Endothelial cell of umbilical vein (primary cell): ENCODE data around the gene CAPN2. TPM values are rescaled to one million over a fixed set of nuclear protein-coding genes. Genes with fewer than 3 reads are reported as not detected.
"Not testable (repeated sequence)": the region's sequence is repeated elsewhere in the genome, so short reads cannot be mapped to it uniquely, and the experiment has no call there.

Source experiments
- BruUV-seq: library from RNA; stranded (reverse); fragments of 400-500 nt; replicated peaks from 2 replicates; lab custom pipeline; 2021; lab: Mats Ljungman, UMichigan
- CTCF ChIA-PET: fragments of 300-600, 350-600 bp; sonication (Branson Sonifier 250); formaldehyde crosslinking; loops from one replicate; lab custom pipeline; 2021; ENCODE audit warnings: antibody characterized with exemption, inconsistent platforms; lab: Charles Lee
- POLR2A ChIA-PET: fragments of 300-600, 350-600 bp; sonication (Branson Sonifier 250); formaldehyde crosslinking; loops from one replicate; lab custom pipeline; 2021; ENCODE audit warnings: antibody characterized with exemption, inconsistent platforms; lab: Charles Lee
- DNase-seq: peaks from one replicate; pipeline ENCODE4 v3.0.0-alpha.2; 2011; ENCODE audit warnings: low read depth, low spot score
- FAIRE-seq: peaks from 2 replicates; lab custom pipeline; 2011; peaks lifted over from hg19 to GRCh38; lab: Jason Lieb, UNC
- H2AFZ ChIP-seq: 2 replicates; pipeline ENCODE4 v1.6.0; 2012; ENCODE audit warnings: low read depth, low read length, control low read depth, inconsistent platforms
- H3K27ac ChIP-seq: 2 replicates; pipeline ENCODE4 v1.5.1; 2011; ENCODE audit warnings: low read depth, mild to moderate bottlenecking, control low read depth, low read length, moderate library complexity; ENCODE audit not compliant: insufficient read depth
- H3K27me3 ChIP-seq, 2 experiments: 2 replicates each; pipeline versions ENCODE4 v1.6.0 to v1.6.1; 2011; ENCODE audit warnings: low read length in 2 of 2, mixed read lengths in 1 of 2; ENCODE audit not compliant: control insufficient read depth in 2 of 2, insufficient read depth in 2 of 2
- H3K36me3 ChIP-seq, 2 experiments: 2 replicates in 1 of 2; 3 replicates in 1 of 2; pipeline ENCODE4 v1.5.1; 2011; ENCODE audit warnings: low read length in 2 of 2, mild to moderate bottlenecking in 1 of 2, moderate library complexity in 1 of 2; ENCODE audit not compliant: control insufficient read depth in 2 of 2, insufficient read depth in 2 of 2; ENCODE audit errors: extremely low read depth in 1 of 2
- H3K4me1 ChIP-seq: 3 replicates; pipeline ENCODE4 v1.5.1; 2011; ENCODE audit warnings: mild to moderate bottlenecking, low read length; ENCODE audit not compliant: control insufficient read depth, insufficient read depth; ENCODE audit errors: extremely low read depth
- H3K4me2 ChIP-seq: 2 replicates; pipeline ENCODE4 v1.6.1; 2011; ENCODE audit warnings: low read length, control low read depth, mixed read lengths; ENCODE audit not compliant: insufficient read depth
- H3K4me3 ChIP-seq, 3 experiments: fragments of 200-600 bp in 1 of 3; sonication (generic), shearing (Covaris generic) in 1 of 3; replicated peaks in 1 of 3; 2 replicates each; pipeline ENCODE4 v1.5.1; 2011 to 2016; ENCODE audit warnings: control low read depth in 3 of 3, low read length in 3 of 3, mild to moderate bottlenecking in 2 of 3, inconsistent platforms in 1 of 3, low read depth in 1 of 3, moderate library complexity in 1 of 3; ENCODE audit not compliant: insufficient read depth in 1 of 3
- H3K79me2 ChIP-seq: 2 replicates; pipeline ENCODE4 v1.6.0; 2012; ENCODE audit warnings: low read length, inconsistent platforms; ENCODE audit not compliant: control insufficient read depth, insufficient read depth
- H3K9ac ChIP-seq: replicated peaks from 2 replicates; pipeline ENCODE3; 2011; ENCODE audit warnings: low read length, control low read depth; ENCODE audit not compliant: insufficient read depth; ENCODE audit errors: extremely low read depth
- H3K9me1 ChIP-seq: replicated peaks from 3 replicates; pipeline ENCODE4 v1.6.0; 2011; ENCODE audit warnings: mild to moderate bottlenecking, low read length; ENCODE audit not compliant: control insufficient read depth, insufficient read depth; ENCODE audit errors: extremely low read depth
- H3K9me3 ChIP-seq: replicated peaks from 2 replicates; pipeline ENCODE4 v1.5.1; 2012; ENCODE audit warnings: low read length, inconsistent platforms; ENCODE audit not compliant: control insufficient read depth, insufficient read depth
- H4K20me1 ChIP-seq: replicated peaks from 2 replicates; pipeline ENCODE3; 2011; ENCODE audit warnings: mild to moderate bottlenecking, low read length; ENCODE audit not compliant: control insufficient read depth, insufficient read depth; ENCODE audit errors: extremely low read depth
- CTCF ChIP-seq, 2 donors: IDR thresholded peaks; 1 replicate in 1 of 2; 2 replicates in 1 of 2; pipeline ENCODE4 v1.5.1; 2011; ENCODE audit warnings: low read length in 2 of 2, mild to moderate bottlenecking in 2 of 2, moderate library complexity in 2 of 2, control low read depth in 1 of 2, inconsistent platforms in 1 of 2, low read depth in 1 of 2; ENCODE audit not compliant: insufficient read depth in 1 of 2; ENCODE audit errors: extremely low read depth in 1 of 2
- EZH2 ChIP-seq: IDR thresholded peaks from 2 replicates; pipeline ENCODE4 v1.6.1; 2012; ENCODE audit warnings: borderline replicate concordance, low read depth, mild to moderate bottlenecking, moderate library complexity, low read length, inconsistent platforms; ENCODE audit not compliant: severe bottlenecking
- FOS ChIP-seq: IDR thresholded peaks from 2 replicates; pipeline ENCODE4 v1.6.1; 2011; ENCODE audit warnings: mild to moderate bottlenecking, low read length, moderate library complexity, borderline replicate concordance; ENCODE audit not compliant: insufficient read depth
- GATA2 ChIP-seq: IDR thresholded peaks from 2 replicates; pipeline ENCODE4 v1.7.0; 2011; ENCODE audit warnings: low read depth, mild to moderate bottlenecking, moderate library complexity, mixed read lengths, low read length; ENCODE audit not compliant: insufficient read length, insufficient read depth
- JUN ChIP-seq: IDR thresholded peaks from 2 replicates; pipeline ENCODE4 v1.6.1; 2011; ENCODE audit warnings: borderline replicate concordance, low read depth; ENCODE audit not compliant: insufficient read length, insufficient read depth
- MAX ChIP-seq: IDR thresholded peaks from 2 replicates; pipeline ENCODE4 v1.6.1; 2011; ENCODE audit not compliant: insufficient read depth, insufficient read length
- MYC ChIP-seq: IDR thresholded peaks from one replicate; pipeline ENCODE4 v1.6.1; 2011; ENCODE audit warnings: mild to moderate bottlenecking, low read depth, low read length
- POLR2A ChIP-seq: IDR thresholded peaks from 2 replicates; pipeline ENCODE4 v1.6.1; 2012; ENCODE audit warnings: low read depth, mild to moderate bottlenecking, control low read depth, low read length
- POLR2AphosphoS5 ChIP-seq: IDR thresholded peaks from 2 replicates; pipeline ENCODE4 v1.6.1; 2012; ENCODE audit warnings: low read depth, mild to moderate bottlenecking, control low read depth, low read length, moderate library complexity; ENCODE audit not compliant: insufficient read depth
- dilution Hi-C: fragments of 300-500 bp; cut with MboI; formaldehyde crosslinking; loops from one replicate; pipeline ENCODE4 v1.15.0; 2019; ENCODE audit warnings: low sequenced_read_pairs; ENCODE audit not compliant: extremely low pct_ligation_motif_present
- intact Hi-C: fragments of 100-400 bp; cut with micrococcal nuclease; formaldehyde crosslinking; loops from one replicate; pipeline ENCODE4 v1.10.0; 2022
- polyA plus RNA-seq, 4 experiments: library from polyadenylated mRNA; depleted of rRNA in 3 of 4; stranded (reverse) in 3 of 4; unstranded in 1 of 4; fragments of >200 nt; gene quantifications; 2 replicates each; pipeline versions ENCODE4 v1.2.1 to v1.2.3, GENCODE V29; 2011 to 2012; ENCODE audit warnings: missing spikeins in 1 of 4
- total RNA-seq: library from RNA; stranded (reverse); gene quantifications from 2 replicates; pipeline ENCODE4 v1.2.3, GENCODE V29; 2021

The CAPN2 gene
- total and polyA plus RNA-seq, 2 donors (not counting 3 experiments of a cell fraction or from before 2014, with no cell fraction given): 110 to 420 TPM

- TF ChIP-seq POLR2A (no peak), MYC (no peak), JUN (no peak), CTCF (IDR thresholded peaks at IDR 0.05; ENCODE audit: extremely low read depth in 1 of 2, insufficient read depth in 1 of 2, low read depth in 1 of 2, low read length in 2 of 2) (no peak), FOS (no peak), MAX (no peak), POLR2AphosphoS5 (no peak), GATA2 (no peak), EZH2 (no peak)
- intact Hi-C loops: no loop called here
These were observed 27.2 kb downstream of the CAPN2 start for GRCh38 chr1:223739366-223740037.

GRCh38 chr1:223740038-223740736 lies 27.8 kb downstream of the CAPN2 start:
- H3K4me2 ChIP-seq, H3K27ac ChIP-seq, H3K4me3 ChIP-seq, intact Hi-C loops, DNase-seq, H3K9me3 ChIP-seq, POLR2A ChIA-PET, H2AFZ ChIP-seq, H3K9ac ChIP-seq, H3K27me3 ChIP-seq, H3K36me3 ChIP-seq, BruUV-seq, dilution Hi-C loops, H4K20me1 ChIP-seq, H3K9me1 ChIP-seq, FAIRE-seq: not testable (repeated sequence)
- H3K4me1 ChIP-seq: peaks cover 52% of the 10 kb centered on the region
- H3K79me2 ChIP-seq: peaks cover 68% of the 10 kb centered on the region
- CTCF ChIA-PET: interaction anchor here (0.8 to 2.6 kb wide), 3 partner anchors 9 to 24 kb away, joined by 3 to 8 read pairs (median 6); no protein-coding TSS in a partner anchor

More at GRCh38 chr1:223739366-223740037, 27.2 kb downstream of the CAPN2 start:
- H3K4me1 ChIP-seq: peaks cover 52% of the 10 kb centered on the region
- no peak overlapping the region for H3K9ac ChIP-seq
- dilution Hi-C loops: no loop called here
- H3K9me3 ChIP-seq: no peaks in the 10 kb centered on the region
- ChIA-PET POLR2A (no interaction called here), CTCF (interaction anchor here (0.8 to 2.6 kb wide), 3 partner anchors 8 to 23 kb away, joined by 3 to 8 read pairs (median 6); no protein-coding TSS in a partner anchor)
- no peak for DNase-seq
- H3K36me3 ChIP-seq: peaks cover 7 to 9% of the 10 kb centered on the region in 2 experiments
- H3K4me3 ChIP-seq: no peak overlapping the region
- no TSS peak for BruUV-seq
- H3K79me2 ChIP-seq: peaks cover 70% of the 10 kb centered on the region
- FAIRE-seq: peak; percentile 56
- H3K9me1 ChIP-seq: no peaks in the 10 kb centered on the region
- H3K27ac ChIP-seq: no peak overlapping the region
- H4K20me1 ChIP-seq: no peaks in the 10 kb centered on the region
- no peak overlapping the region for H3K4me2 ChIP-seq
- H3K27me3 ChIP-seq: no peaks in the 10 kb centered on the region
- no peak overlapping the region for H2AFZ ChIP-seq
